PFSK-1 (cell line): Measurements from ENCODE around the gene ZFHX3.

Experiments used
- FOXP2 ChIP-seq: optimal IDR thresholded peaks from 2 replicates; pipeline ENCODE3; 2011; ENCODE audit warnings: borderline replicate concordance, control low read depth, inconsistent platforms; ENCODE audit not compliant: insufficient read depth; ENCODE audit errors: extremely low read length, extremely low read depth
- POLR2AphosphoS5 ChIP-seq: IDR thresholded peaks from 2 replicates; pipeline ENCODE4 v1.6.1; 2012; ENCODE audit warnings: low read depth, mild to moderate bottlenecking, control low read depth, low read length, moderate library complexity
- REST ChIP-seq, 2 experiments: IDR thresholded peaks; 2 replicates each; pipeline versions ENCODE4 v1.6.1 to v1.8.0; 2011 to 2012; ENCODE audit warnings: low read depth in 2 of 2, low read length in 2 of 2, control low read depth in 1 of 2, inconsistent platforms in 1 of 2, mild to moderate bottlenecking in 1 of 2, moderate library complexity in 1 of 2; ENCODE audit not compliant: insufficient read depth in 1 of 2
- SIN3A ChIP-seq: IDR thresholded peaks from 2 replicates; pipeline ENCODE4 v1.6.1; 2012; ENCODE audit warnings: mild to moderate bottlenecking, low read length, moderate library complexity, borderline replicate concordance; ENCODE audit not compliant: insufficient read depth
- TAF1 ChIP-seq: IDR thresholded peaks from 2 replicates; pipeline ENCODE4 v1.6.1; 2012; ENCODE audit warnings: low read length, control low read depth, borderline replicate concordance; ENCODE audit not compliant: insufficient read depth

ZFHX3 gene

GRCh38 chr16:72898216-72898825 lies 149.6 kb downstream of the ZFHX3 start:
- TF ChIP-seq SIN3A (no peak), POLR2AphosphoS5 (no peak), TAF1 (no peak), REST (IDR thresholded peaks at IDR 0.05; ENCODE audit: insufficient read depth in 1 of 2, low read depth in 2 of 2, low read length in 2 of 2) (no peak), FOXP2 (no peak)

DNA sequence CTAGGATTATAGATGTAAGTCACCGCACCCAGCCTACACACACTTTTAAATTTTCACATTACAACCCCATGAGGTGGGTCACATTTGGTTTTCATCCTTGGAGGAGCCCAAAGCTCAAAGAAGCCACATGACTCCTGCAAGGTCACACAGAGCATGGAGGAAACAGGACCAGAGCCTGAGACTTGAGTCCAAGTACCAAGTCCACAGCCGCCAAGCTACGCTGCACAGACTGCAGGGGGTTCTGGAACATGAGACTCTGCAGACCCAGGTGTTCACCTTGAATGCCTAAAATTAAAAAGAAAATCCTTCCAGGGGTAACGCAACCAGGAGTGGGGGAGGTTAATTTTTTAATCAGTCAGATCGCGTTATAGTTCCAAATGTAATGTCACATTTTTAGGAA lies 150.2 kb downstream of the ZFHX3 start:
- TF ChIP-seq POLR2AphosphoS5 (no peak), SIN3A (no peak), FOXP2 (no peak), REST (IDR thresholded peaks at IDR 0.05; ENCODE audit: insufficient read depth in 1 of 2, low read depth in 2 of 2, low read length in 2 of 2) (no peak), TAF1 (no peak)

- TF ChIP-seq TAF1 (no peak), SIN3A (no peak), FOXP2 (no peak), POLR2AphosphoS5 (no peak), REST (IDR thresholded peaks at IDR 0.05; ENCODE audit: insufficient read depth in 1 of 2, low read depth in 2 of 2, low read length in 2 of 2) (no peak)
Observed at GRCh38 chr16:72896485-72897118, 151.3 kb downstream of the ZFHX3 start.

DNA sequence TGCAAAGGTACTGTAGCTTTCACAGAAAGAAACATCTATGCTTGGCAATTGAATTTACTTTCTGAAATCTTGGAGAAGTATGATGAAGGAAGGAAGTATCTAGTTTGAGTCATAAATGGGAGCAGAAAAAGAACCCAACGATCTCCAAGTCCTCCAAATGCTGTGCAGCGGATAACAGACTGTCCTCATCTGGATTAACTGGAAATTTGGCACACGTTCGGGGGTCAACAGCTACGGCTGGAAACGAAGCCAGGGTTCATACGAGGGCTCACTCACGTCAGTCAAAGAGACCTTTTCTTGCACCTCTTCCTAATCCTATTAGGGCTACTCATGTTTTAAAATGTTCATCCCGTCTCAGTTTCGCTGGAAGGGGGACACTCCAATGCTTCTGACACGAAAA lies 152.0 kb downstream of the ZFHX3 start:
- no peak for TF ChIP-seq SIN3A
- TF ChIP-seq REST (IDR thresholded peaks at IDR 0.05; ENCODE audit: insufficient read depth in 1 of 2, low read depth in 2 of 2, low read length in 2 of 2), result no peak
- no peak for TF ChIP-seq TAF1
- no peak for TF ChIP-seq FOXP2
